SK-N-MC (cell line): Measurements from ENCODE around the gene DDX25.

ENCODE experiments used
- EZH2 ChIP-seq: fragments of 200-600 bp; sonication (generic); IDR thresholded peaks from one replicate; pipeline ENCODE4 v1.6.1; 2017; ENCODE audit warnings: antibody characterized with exemption
- POLR2AphosphoS5 ChIP-seq: IDR thresholded peaks from 2 replicates; pipeline ENCODE4 v1.6.1; 2012; ENCODE audit warnings: mild to moderate bottlenecking, low read depth, low read length, borderline replicate concordance

DNA sequence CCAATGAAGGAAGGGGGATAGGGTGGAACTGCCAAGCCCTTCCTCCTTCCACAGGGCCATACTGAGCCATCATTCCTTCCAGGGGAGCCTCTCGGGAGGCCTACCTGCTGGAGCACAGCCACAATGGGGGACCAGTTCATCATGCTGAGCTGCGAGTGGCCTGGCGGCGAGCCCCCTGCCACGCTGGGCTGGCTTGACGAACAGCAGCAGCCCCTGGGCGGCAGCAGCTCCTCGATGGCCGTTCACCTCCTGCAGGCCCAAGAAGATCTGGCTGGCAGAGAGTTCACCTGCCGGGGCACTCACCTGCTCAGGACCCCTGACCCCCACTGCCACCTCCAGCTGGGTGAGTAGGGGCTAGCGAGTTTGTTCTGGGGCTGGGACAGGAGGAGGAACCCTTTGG is 47.4 kb downstream of the DDX25 start:
- TF ChIP-seq EZH2 (no peak), POLR2AphosphoS5 (no peak)
